GM19043 (cell line): ENCODE data around the gene TEX29.

Experiments
- ATAC-seq: cut with Tn5 transposase; IDR thresholded peaks from one replicate; pipeline ENCODE4 v1.9.1; 2021; ENCODE audit warnings: low read depth; ENCODE audit not compliant: unreplicated experiment

TEX29 gene

DNA sequence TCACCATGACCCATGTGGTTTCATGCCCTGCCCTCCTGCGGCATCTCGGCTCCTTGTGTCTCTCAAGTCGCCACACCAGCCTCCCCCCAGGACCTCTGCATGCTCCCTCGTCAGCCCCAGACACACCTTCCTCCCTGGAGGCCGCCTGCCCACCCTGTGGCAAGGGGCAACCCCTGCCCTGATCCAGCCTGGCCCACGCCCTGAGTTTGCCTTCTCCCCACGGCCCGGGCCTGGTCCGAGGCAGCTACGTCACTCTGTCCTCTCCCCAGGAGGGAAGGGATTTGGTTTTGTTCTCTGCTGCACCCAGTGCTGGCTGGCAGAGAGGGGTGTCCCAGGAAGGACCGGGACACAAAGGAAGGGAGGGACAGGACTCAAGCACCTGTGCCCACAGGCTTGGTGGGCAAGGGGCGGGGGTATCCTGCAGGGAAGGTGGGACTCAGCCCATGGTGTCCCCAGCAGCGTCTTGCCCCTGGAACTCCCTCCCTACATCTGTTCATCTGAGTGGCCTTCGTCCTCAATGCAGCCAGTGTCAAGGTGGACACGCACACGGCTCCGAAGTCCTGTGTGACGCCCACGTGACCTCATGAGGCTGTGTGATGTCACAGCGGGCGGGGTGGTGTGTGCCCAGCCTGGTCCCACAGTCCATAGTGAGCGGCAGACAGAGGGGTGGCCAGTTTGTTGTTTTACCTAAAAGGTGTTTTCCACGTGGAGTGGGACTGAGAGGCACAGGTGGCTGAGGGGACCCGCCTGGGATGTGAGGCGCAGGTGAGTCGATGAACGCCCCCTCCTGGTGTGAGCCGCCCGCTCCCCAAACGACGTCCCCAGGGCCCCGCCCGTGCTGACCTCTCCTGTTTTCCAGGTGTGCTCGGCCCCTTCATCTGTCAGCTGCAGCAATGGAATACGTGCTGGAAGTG, at the start of gene TEX29:
TSS of gene TEX29 (plus strand) at position 645 of the 914 bp plus-strand sequence. CDS start at position 894, 249 bp downstream.
- ATAC-seq = no peak

DNA sequence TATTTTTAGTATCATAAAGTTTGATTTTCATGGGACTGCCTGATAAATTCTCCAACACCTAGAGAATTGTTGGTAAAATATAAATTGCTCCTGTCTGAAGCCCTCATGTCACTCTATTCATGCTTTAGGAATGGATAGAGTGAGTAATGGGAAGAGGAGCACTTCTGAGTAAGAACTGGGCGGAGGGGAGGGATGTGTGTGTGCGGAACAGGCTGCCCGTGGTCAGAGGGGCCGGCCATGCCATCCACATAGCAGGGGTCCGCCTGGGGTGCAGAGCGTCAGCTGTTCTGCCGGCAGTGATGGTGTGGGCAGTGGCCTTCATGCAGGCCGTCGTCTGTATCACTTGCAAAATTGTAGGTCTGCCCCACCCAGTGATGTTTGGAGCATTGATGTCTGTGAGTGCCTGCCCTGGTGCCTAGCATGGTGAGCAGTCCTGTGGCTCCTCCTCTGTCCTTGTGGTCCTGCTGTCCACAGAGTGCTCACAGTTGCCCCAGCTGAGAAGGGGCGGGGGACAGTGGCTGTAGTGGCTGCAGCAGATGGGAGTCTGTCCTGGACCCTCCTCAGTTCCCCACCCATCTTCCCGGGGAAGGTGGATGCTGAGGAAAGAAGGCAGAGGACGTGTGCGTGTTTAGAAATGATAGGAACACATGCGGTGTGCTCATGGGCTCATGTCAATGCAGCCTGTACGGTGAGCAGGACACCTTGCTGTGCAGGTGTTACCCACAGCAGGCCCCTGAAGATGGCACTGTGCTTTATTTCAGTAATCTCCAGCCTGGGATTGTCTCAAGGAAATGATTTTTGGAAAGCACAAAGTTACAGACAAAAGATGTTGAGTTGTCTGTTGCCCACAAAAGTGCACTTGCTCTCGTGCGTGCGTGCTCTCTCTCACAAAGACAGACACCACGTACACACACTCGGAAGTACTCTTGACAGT, 49.4 kb upstream of the TEX29 start:
- no peak for ATAC-seq

DNA sequence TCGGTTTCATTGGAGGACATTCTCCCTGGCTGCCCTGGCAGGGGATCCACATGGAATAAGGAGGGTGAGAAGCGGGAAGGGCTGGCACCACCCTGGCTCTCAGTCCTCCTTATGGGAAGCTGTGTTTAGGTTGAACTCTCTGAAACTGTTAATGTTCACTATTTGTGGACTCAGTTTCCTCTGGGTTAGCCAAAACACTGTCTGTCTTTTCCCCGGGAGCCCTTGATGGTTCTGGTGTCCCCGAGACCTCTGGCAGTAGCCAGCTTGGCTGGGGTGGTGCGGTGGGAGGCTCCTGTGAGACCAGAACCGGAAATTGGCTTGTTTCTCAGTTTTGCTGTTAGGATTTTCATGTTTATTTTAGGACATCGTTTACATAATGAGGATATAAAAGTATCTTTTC, 48.3 kb upstream of the TEX29 start:
- ATAC-seq = no peak

DNA sequence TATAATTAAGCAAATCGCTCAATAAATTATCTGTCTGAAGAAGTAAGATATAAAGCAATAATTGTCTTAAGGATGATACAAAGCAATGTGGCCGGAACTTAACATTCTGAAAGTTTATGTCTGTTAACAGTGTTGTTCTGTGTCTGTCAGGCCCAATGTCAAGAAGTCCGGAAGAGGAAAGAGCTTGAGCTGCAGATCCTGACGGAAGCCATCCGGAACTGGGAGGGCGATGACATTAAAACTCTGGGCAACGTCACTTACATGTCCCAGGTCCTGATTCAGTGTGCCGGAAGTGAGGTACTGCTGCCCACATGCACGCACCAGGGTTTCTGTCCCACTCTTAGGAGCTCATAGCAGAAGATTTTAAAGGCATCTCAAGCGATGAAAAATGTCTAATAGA, 45.1 kb upstream of the TEX29 start:
- no peak for ATAC-seq

DNA sequence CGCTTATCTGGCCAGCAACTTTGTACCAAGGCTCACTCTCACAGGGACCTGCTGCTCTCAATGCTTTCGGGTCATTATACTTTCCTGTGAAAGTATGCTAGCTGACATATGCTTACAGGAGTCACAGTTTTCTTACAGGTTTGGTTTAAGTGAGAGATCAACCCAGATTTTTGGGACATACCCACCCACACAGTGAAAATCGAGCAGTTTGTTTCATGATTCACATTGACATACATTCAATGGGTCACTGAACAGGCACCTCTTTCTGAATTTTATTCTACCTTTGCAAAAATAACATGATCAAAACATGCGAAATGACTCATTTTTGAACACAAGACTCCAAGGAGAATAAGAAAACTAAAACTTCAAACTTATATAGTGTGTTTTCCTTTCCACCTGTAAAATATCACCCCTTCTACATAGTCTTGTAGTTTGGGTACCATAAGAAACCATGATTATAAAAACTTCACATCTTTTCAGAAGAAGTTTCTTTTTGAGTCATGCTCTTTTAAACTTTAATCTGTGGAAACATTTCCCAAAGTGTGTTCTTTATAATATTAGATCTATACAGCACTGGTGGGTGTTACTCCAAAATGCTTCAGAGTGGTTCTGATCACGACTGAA, 44.3 kb upstream of the TEX29 start:
- no peak for ATAC-seq

DNA sequence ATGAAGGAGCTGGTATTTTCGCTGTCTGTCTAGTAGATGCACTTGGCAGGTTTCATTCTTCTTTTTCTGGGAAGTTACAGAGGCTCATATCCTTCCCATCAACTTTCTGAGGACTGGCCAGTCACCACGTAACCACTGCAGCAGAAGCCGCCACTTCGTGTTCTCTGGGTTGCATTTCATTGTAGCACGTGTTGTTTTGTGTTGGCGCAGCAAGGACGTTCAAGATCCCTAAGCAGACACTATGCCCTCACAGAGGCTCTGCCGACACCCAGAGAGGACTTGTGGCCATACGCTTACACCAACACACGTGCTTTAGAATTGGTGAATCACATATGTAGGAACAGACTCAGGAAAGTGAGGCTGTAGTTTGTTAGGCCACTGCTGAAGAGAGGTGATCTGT, 42.2 kb upstream of the TEX29 start:
- no peak for ATAC-seq

DNA sequence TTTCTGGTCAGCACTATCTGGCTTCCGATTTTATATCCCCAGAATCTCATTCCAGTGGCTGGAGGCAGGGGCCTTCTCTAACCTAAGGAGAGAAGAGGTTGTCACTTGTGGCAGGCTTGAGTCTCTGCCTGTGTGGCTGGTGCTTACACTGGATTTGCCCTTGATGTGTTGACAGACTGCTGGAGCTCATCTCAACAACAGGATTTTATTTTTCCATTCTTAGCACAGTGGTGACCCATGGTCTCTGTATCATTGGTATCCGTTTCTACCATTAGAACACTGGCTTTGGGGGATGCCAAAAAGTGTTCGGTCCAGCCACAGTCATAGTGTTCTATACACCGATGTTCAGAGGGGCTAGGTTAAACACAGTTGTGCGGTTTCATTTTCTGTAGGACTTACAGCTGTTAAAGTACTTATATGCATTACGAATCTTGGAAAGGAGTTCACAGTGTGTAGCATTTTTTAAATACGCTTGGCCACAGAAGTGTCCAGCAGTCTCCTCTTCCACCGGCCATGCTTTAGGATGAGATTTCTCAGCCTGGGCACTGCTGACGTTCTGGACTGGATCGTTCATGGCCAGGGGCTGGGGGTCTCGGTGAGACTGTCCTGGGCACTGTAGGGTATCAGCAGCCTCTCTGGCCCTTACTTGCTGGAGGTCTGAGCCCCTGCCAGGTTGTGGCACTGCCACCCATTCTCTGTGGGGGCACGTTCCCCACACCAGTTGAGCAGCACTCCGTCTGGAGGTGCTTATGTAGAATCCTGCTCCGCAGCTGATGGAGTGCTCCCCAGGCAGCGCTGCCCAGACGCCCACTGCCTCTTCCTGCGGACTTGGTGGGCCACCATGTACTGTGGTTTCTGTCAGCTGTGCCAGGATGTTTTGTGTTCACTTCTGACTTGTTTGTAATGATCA, 41.4 kb upstream of the TEX29 start:
- no peak for ATAC-seq

DNA sequence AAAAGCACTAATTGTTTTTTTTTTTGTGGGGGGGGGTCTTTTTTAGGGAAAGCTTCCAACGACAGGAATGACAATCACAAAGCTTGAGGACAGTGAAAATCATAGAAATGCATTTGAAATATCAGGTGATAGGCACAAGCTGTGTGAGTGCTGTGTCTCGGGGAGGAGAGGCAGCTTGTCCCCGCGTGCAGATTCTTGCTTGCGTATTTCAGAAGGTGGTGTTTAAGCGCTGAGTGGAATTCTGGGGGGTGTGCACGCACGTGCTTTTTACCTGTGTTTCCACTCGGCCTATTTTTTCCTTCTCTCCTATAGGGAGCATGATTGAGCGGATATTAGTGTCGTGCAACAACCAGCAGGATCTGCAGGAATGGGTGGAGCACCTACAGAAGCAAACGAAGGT, 40.2 kb upstream of the TEX29 start:
- no peak for ATAC-seq

DNA sequence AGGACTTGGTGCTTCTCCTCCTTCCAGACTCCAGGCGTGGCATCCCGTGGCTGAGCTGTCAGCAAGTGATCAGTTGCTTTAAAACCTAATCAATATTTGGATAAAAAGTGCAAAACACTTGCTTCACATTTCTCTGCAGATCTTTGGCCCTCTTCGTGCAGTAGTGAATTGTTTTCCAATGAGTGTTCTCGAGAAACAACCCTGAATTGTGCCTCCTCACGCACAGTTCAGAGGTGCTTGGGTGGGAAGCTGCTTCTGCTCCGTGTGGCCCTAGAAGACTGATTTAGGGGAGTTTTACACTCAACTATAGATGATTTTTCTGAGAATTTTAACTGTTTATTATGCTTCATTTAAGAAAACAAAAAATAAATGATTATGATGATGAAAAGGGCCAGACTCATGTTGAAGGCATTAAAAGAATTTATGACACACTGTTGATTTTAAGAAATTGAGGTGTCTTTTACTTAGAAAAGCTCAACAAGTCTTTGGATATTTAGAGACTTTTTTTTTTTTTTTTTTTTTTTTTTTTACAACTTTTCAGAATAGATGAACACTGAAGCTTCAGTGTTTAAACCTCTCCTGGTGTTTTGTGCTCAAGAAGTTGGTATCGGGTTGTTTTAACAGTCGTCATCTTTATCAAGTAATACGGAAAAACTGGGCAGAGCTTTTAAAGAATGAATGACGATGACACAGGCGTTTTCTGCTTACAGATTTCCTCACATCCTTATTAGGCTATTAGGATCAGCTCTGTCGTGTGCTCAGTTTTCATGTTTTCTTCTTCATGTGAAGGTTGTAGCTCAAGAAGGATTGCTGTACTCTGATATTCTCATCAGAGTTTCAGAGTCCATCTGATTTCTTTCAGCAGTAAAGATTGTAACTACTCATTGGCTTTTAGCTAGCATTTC, 39.5 kb upstream of the TEX29 start:
- no peak for ATAC-seq

DNA sequence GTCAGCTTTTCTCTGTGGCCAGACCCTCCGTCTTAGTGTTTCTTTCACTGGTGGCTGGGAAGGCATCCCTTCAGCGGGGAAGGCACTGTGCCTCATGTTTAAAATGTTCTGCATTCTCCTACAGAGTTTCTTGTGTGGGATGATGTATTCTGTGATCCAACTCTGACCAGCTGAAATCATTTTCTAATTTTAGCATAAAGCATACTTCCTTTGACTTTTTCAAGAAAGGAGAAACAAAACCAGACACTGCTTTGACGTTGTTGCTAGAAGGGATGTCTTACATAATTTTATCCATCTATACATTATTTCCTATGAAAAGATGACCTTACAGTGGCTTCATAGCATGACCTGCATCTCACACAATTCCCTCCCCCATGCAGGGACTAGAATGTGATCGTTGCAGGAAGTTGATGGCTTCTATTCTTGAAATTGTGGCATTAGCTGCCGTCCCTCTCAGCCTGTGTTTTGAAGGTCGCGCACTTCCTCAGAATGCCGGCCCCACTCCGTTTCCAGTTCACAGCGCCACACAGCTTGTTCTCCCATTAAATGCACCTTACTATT, 38.6 kb upstream of the TEX29 start:
- ATAC-seq = no peak

DNA sequence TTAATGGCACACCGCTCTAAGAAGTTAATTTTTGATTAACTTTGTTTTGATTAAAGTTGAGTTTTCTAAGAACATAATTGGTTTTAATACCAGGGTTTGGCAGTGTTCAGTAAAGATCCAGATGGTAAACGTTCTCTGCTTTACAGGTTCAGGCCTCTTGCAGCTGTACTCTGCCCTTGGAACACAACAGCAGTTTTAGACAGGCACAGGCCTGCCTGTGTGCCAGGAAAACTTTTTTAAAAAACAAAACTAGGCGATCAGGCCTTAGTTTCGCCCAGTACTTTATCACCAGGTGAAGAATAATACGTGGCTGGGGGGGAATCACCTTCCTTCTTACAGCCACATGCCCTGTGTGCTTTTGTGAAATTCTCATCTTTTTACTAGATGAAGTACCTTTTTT, 38.0 kb upstream of the TEX29 start:
- no peak for ATAC-seq

DNA sequence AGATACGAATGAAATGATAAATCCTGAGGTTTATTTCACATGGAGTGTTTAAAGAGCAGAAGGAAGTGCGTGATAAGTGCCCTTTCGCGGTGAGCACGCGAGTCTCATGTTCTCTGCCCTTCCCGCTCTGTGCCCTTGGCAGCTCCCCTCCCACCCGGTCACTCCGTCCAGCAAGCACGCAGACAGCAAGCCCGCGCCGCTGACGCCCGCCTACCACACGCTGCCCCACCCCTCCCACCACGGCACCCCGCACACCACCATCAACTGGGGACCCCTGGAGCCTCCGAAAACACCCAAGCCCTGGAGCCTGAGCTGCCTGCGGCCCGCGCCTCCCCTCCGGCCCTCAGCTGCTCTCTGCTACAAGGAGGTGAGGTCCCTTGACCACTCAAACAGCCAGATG, 37.4 kb upstream of the TEX29 start:
- ATAC-seq = no peak

DNA sequence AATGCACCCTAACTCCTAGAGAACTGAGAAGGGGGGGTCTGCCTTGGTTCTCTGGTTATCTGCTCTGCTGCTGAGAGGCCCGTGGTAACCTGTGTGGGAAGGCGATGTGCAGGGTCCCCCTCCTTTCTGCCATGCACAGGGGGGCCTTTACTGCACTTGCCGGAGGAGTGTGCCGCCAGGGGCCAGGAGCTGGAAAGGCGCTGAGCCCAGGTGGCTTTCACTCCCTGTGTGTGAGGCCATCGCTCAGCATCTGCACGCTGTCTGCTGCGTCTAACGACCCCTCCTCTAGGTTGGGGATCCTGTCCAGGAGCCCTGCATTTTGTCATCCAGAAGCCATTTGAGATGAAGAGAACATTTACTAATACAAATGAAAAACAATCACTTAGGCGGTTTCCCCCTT, 37.0 kb upstream of the TEX29 start:
- ATAC-seq = no peak

DNA sequence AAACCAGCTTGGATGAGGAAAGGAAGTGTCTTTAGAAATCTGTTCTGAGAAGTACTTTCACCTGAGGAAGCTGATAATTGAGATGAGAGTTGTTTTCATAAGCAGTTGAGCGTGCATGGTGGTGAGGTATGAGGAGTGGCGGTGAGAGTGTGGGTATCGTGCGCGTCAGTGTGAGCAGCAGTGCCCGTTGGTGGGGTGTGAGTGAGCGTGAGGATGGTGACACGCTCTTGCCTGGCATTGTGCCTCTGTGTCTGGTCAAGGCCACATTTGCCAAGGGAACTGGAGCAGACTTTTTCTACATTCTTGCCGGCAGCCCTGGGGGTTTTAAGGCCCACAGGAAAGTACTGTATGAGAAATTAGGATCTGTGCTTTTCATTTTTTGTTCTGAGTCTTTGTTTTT, 36.5 kb upstream of the TEX29 start:
- no peak for ATAC-seq

DNA sequence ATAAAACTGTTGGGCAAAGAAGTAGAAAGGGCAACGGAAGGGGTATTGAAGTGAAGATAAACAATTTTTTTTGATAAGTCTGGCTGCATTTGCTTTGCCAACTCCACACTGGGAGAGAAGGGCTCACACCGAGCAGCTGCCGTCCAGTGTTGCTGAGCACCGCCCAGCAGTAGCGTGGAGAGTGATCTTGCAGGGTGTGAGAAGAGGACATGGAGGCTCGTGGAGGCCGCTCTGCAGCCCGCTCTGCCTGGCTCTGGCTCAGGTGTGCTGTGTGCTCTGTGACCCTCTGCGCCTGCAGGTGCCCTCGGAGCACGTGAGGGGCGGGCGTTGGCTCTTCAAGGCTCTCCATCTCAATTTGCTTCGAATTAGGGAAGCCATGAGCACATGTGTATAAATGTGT, 35.9 kb upstream of the TEX29 start:
- no peak for ATAC-seq

DNA sequence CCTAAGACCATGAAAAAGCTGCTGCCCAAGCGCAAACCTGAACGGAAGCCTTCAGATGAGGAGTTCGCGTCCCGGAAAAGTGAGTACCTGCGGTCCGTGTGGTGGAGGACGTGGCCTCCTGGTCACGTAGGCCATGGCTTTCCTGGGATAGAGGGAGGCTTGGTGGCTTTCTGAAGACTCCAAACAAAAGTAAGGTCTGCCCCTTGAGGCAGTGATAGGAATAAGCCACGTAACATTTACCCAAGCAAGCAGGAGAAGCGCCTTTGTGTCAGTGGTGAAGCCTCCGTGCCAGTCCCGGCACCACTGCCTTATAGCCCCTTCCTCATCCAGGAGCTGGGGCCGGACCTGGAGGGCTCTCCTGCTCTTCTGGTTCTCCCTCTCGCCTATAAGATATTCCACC, 34.3 kb upstream of the TEX29 start:
- ATAC-seq = no peak

DNA sequence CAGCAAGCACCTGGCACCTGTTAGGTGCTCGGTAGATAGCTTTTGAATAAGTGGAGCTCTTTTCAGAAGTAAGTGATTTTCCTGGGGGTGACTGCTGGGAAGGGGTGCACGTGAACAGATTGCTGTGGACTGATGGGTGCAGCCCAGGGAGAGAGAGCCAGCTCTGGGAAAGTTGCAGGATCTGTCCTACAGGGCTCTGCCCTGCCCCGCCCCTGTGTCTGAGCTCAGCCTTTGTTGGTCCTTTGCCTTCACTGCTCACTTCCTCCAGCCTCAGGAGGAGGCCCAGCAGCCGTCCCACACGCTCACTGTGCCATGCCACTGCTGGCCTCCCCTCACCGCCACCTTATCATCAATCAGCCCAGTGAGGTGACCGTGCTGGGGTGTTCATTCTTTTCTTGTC, 33.7 kb upstream of the TEX29 start:
- no peak for ATAC-seq

DNA sequence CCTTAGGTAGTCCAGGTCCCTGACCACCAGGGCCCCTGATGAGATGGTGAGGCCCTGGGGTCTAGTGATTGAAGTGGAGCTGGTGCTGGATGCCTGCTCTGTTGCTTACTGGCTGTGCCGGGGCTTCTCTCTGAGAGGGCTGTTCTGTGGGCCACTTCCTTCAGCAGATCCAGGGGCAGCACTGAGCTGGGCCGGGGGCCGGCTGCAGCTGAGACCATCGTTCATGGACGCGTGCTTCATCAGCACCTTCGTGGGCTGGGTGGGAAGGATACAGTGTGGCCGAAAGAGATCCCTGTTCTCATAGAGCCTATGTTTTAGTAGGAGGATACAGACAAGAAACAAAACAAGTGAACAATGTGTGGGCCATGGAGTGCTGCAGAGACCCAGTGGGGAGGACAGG, 33.2 kb upstream of the TEX29 start:
- no peak for ATAC-seq

DNA sequence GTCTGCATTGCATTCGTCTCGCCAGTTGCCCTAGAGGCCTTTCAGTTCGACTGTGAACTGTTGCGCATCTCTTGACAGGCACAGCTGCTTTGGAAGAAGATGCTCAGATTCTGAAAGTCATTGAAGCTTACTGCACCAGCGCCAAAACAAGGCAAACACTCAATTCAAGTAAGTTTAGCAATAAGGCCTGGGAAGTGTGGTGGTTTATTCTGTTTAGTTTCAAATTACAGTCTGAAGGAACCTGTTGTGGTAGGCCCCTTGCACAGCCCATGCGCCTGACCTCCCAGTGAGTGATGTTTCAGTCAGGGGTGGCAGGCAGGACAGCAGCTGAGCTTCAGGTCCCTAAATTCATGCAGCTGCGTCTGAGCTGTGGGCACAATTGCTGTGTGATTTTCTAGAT, 32.2 kb upstream of the TEX29 start:
- no peak for ATAC-seq
